Stimulated activated CD4-positive, alpha-beta T cell treated with anti-CD3 and anti-CD28 coated beads, Interleukin-1b, Interleukin-23, amount 100 ng/mL, for 48 hours (primary cell): ENCODE measurements around the gene CHST2.
"Not testable (repeated sequence)": the region's sequence is repeated elsewhere in the genome, so short reads cannot be mapped to it uniquely, and the experiment has no call there.

Experiments
- DNase-seq: peaks from one replicate; pipeline ENCODE4 v3.0.0-alpha.2; 2020

Gene CHST2, protein sequence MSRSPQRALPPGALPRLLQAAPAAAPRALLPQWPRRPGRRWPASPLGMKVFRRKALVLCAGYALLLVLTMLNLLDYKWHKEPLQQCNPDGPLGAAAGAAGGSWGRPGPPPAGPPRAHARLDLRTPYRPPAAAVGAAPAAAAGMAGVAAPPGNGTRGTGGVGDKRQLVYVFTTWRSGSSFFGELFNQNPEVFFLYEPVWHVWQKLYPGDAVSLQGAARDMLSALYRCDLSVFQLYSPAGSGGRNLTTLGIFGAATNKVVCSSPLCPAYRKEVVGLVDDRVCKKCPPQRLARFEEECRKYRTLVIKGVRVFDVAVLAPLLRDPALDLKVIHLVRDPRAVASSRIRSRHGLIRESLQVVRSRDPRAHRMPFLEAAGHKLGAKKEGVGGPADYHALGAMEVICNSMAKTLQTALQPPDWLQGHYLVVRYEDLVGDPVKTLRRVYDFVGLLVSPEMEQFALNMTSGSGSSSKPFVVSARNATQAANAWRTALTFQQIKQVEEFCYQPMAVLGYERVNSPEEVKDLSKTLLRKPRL

GRCh38 chr3:143119009-143119914 lies at the start of gene CHST2:
TSS of gene CHST2 (plus strand) at chr3:143119771. CDS start at chr3:143120817, 1,046 bp downstream.
- DNase-seq: peak; percentile 70

DNA sequence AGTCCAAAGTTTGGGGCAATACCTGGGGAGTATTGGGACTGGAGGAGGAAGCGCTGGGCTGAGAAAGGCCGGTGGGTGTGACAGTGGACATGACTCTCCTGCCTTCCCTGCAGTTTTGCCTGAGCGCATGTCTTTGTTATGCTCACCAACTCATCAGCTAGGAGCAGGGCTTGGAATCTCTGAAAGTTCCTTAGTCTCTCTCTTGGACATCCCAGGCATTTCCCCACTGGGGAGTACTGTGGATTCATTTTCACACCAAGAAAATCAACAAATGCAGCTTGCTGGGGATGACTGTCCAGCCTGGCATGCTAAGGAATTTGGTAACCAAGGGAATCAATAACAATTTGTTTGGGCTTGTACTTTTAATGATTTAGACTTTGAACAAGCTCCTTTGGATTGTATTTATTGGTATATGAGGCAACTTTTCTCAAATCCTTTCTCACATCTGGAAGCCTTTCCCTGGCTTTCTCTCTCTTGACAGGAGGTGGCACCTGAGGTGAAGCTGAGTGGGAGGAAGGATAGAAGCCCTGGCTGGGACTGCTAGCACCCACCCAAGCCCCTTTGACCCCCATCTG lies 48.5 kb upstream of the CHST2 start:
- no peak for DNase-seq

GRCh38 chr3:143071776-143072175 lies 47.8 kb upstream of the CHST2 start:
- DNase-seq: no peak

DNA sequence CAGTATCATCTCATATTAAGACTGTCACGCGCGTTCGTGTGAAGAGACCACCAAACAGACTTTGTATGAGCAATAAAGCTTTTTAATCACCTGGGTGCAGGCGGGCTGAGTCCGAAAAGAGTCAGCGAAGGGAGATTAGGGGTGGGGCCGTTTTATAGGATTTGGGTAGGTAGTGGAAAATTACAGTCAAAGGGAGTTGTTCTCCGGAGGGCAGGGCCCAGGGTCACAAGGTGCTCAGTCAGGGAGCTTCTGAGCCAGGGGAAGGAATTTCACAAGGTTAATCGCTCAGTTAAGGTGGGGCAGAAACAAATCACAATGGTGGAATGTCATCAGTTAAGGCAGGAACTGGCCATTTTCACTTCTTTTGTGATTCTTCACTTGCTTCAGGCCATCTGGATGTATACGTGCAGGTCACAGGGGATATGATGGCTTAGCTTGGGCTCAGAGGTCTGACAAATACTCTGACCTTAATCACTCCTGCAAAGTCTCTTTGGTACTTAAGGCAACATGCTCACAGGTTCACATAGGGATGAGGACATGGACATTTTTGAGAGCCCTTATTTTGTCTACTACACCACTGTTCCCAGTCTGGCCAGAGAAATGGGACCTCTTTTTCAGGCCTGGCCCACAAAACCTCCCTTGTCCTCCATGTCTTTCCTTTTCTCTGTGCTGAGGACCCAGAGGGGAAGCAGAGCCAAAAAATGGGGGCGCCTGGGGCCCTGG lies 47.1 kb upstream of the CHST2 start:
- not testable (repeated sequence) for DNase-seq

DNA sequence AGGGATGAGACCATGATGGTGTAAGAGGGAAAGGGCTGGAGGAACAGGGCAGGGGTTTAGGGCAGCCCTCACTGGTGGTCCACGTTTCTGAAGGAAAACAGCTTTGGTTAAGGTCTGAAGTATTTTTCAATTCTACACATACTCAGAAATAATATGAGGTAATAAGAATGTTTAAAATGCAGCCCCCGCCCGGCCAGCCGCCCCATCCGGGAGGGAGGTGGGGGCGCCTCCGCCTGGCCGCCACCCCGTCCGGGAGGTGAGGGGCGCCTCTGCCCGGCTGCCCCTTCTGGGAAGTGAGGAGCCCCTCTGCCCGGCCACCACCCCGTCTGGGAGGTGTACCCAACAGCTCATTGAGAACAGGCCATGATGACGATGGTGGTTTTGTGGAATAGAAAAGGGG lies 46.0 kb upstream of the CHST2 start:
- DNase-seq: not testable (repeated sequence)

DNA sequence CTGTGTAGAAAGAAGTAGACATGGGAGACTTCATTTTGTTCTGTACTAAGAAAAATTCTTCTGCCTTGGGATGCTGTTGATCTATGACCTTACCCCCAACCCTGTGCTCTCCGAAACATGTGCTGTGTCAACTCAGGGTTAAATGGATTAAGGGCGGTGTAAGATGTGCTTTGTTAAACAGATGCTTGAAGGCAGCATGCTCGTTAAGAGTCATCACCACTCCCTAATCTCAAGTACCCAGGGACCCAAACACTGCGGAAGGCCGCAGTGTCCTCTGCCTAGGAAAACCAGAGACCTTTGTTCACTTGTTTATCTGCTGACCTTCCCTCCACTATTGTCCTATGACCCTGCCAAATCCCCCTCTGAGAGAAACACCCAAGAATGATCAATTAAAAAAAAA lies 45.6 kb upstream of the CHST2 start:
- DNase-seq: not testable (repeated sequence)

GRCh38 chr3:143078883-143079282 lies 40.7 kb upstream of the CHST2 start:
- DNase-seq: no peak

DNA sequence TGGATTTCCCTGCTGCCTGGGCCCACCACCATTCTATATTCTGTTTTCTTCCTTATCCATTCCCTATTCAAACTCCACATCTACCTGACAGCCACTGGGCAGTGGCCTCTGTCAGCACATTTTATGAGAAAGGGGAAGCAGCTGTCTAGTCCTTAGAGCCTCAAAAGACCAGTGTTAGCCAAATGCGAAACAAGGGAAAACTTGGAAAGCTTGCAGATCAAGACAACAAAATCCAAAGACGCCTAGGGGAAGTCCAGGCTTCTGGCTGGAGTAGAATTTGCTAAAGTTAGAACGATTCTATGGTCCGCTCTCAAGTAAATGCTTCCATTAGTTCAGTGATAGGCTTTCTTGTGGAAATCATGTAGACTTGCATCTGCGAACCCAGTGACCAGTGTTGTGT lies 39.4 kb upstream of the CHST2 start:
- no peak for DNase-seq

DNA sequence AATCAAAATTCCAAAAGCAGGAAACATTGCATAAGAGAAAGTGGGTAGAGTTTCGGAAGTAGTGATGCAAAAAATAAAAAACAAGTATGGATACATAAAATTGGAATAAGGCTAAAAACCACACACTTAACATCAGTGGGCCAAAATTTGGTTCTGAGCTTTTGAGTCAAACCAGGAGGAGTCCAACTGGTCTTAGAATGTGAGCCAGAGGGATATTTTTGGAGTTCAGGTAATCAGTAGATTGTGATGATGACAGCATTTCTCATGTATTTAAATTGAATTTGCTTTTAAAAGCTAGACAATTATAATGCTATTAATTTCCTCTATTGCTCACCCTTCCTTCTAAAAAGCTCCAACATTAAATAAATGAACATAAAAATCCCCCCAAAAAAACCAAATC lies 38.2 kb upstream of the CHST2 start:
- DNase-seq: no peak

DNA sequence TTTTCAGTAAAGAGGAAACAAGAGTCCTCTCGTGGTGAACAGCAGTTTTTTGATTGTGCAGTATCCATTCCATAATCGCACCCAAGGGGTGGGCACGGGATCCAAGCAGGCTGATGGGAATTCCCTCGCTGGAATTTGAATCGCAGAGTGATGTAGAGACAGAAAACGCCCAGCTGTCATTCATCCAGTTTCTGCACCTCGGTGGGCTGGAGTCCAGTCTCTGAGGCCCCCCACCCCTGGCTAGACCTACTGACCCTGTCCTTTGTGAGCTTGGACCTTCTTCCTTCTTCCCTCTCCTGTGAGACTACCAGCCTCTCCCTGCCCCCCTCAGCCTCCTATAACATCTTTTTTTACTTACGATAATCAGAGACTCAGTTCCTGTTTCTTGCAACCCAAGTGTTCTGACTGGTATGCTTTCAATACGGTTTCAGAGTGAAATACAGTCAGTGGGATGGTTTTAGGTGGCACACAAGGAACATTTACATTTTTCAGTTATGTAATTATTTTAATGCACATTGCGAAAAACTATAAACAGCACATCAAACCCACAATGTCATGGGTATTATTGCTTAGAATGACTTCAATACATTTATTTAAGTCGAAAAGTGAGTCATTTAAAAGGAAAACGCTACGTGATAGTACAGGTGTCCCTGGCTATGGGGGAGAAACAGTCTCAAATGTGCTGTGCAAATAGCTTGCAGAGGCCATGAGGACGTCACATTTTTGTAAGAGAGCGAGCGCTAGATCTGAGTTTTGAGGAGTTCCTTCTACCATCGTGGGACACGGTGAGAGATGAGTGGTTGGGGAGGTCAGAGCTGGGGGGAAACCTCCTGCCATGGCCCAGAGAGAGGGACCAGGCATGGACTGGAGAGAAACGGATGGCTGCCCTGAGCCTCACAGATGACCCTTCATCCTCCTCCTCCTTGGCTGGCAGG lies 37.5 kb upstream of the CHST2 start:
- DNase-seq: peak; percentile 44

- DNase-seq: no peak
Observed at GRCh38 chr3:143083781-143084180, 35.8 kb upstream of the CHST2 start.

DNA sequence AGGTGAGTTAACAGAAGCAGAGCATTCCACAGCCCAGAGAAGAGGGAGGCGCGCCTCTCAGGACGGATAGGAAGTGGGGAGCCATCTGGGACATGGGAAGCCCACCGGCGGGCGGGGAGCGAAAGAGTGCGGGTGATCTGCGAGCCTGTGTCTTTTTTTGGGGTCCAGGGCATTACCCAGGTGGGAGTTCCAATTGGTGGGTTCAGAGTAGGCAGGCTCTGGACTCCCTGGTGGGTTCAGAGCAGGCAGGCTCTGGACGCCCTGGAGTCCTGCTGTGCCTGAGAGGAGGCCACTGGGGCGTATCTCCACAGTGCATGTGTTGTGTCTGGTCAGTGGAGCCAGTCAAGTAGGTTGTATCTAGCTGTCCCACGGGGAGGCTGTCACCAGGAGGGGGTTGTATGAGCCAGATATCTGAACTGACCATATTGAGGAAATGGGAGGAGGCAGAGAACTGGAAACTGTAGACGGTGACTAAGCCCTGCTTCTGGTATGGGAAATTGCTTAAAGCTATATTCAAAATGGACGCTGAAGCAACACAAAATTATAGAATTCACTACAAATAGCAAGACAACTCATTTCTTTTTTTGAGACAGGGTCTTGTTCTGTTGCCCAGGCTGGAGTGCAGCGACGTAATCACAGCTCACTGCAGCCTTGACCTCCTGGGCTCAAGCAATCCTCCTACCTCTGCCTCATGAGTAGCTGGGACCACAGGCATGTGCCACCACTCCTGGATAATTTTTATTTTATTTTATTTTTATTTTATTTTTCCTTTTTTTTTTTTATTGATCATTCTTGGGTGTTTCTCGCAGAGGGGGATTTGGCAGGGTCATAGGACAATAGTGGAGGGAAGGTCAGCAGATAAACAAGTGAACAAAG lies 34.5 kb upstream of the CHST2 start:
- DNase-seq: no peak

DNA sequence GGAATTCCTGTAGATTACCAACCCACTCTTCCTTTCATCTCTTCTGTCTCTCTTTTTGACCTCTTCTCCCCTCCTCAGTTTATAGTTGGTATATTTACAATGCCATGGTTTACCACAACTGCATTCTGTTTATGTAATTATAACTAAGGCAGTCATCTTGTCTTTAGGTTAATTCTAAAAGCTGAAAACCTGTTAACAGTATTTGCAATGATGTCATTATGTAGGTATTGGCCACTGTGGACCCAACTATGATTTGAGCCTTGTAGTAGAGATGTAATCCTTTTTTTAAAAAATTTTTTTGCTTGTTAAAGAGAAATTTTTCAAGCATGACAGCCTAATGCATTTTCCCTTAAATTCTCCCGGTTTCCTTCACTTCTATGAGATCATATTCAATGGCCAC lies 30.7 kb upstream of the CHST2 start:
- DNase-seq: no peak

GRCh38 chr3:143089965-143090364 lies 29.6 kb upstream of the CHST2 start:
- no peak for DNase-seq

- no peak for DNase-seq
Observed at GRCh38 chr3:143090486-143090885, 29.1 kb upstream of the CHST2 start.

DNA sequence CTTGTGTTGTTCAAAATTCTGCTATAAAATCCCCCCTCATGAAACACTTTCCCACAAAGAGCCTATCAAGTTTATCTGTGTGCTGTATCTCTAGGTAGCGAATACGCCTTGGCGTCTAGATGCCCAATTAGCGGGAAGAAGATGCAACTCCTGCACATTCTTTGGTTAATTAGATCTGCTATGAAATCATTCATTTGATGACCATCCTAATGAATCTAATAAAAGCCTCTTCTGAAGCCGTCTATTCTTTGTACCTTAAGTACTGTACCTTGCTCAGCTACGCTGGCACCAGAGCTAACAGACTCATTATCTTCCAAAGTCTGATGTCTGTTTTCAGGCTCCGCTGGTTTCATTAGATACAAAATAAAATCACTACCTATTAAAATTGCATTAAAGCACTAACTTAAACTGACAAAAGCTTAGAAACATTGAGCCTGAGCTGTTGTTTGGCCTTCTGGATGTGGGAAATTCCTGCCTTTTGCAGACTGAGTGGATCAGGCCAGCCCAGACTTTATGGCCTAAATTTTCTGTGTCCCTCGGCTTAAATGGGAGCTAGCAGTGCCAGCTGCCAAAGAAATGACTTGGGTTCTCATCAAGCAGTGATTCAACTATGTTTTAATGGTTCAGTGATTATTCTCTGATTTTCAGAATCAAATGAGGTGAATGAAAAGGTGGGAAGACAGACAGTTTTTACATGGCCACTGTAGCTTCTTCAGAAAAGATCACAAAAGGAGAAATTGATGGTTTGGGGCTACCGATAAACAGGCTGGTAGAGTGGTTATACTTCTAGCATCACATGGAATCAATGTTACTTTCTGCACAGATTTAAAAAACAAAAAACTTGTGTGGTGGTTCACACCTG lies 28.4 kb upstream of the CHST2 start:
- no peak for DNase-seq

DNA sequence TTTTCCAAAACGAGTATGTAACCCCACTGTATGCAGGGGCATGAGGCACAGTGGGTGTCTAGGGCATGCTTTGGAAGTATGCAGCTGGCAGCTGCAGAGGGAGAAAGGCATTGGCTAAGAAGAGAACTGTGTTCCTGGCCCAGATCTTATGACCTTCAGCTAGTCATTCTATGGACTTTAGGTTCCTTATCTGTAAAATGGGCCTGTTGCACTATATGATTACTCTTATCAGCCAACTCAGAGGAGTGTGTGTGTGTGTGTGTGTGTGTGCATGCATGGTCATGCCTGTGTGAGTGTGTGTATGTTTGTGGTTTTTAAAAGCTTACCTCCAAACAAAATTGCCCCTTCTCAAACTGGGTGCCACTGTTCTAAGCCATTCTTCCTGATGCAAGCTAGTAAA lies 27.4 kb upstream of the CHST2 start:
- DNase-seq: no peak

GRCh38 chr3:143095813-143096212 lies 23.8 kb upstream of the CHST2 start:
- no peak for DNase-seq

GRCh38 chr3:143098032-143098764 lies 21.4 kb upstream of the CHST2 start:
- no peak for DNase-seq
